HG02610 (cell line): ENCODE data around the gene NUP62.
"Not testable (repeated sequence)": the region's sequence is repeated elsewhere in the genome, so short reads cannot be mapped to it uniquely, and the experiment has no call there.

Source experiments
- ATAC-seq: cut with Tn5 transposase; IDR thresholded peaks from one replicate; pipeline ENCODE4 v1.9.1; 2021; ENCODE audit warnings: mild to moderate bottlenecking, moderate library complexity; ENCODE audit not compliant: unreplicated experiment

The NUP62 gene, protein sequence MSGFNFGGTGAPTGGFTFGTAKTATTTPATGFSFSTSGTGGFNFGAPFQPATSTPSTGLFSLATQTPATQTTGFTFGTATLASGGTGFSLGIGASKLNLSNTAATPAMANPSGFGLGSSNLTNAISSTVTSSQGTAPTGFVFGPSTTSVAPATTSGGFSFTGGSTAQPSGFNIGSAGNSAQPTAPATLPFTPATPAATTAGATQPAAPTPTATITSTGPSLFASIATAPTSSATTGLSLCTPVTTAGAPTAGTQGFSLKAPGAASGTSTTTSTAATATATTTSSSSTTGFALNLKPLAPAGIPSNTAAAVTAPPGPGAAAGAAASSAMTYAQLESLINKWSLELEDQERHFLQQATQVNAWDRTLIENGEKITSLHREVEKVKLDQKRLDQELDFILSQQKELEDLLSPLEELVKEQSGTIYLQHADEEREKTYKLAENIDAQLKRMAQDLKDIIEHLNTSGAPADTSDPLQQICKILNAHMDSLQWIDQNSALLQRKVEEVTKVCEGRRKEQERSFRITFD

DNA sequence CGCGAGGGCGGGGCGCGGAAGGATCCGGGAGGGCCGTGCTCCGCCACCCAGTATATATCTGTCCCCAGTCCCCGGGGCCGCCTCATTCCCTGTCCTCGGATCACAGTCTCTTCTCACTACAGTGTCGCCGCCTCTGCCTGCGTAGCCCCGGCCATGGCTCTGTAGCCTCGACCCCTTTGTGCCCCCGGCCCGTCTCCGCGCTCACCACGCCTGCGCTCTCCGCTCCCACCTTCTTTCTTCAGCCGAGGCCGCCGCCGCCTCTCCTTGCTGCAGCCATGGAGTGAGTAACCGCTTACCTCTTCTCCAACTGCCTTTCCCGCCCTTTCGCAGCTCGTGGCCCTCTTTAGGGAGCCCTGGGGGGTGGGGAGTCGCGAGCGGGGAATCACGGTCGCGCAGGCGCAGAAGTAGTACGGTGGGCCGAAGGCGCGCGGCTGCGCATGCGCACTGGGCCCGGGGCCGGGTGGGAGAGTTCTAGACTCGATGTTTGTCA, at the start of gene NUP62, which contains the start of gene ATF5:
Gene NUP62 (minus strand): TSS at position 384 of the 490 bp plus-strand sequence. CDS start 19,697 bp downstream, outside the sequence.
Gene ATF5 (plus strand): TSS at position 85 of the 490 bp plus-strand sequence. CDS start 1,646 bp downstream, outside the sequence.
- peak; percentile 55 for ATAC-seq

DNA sequence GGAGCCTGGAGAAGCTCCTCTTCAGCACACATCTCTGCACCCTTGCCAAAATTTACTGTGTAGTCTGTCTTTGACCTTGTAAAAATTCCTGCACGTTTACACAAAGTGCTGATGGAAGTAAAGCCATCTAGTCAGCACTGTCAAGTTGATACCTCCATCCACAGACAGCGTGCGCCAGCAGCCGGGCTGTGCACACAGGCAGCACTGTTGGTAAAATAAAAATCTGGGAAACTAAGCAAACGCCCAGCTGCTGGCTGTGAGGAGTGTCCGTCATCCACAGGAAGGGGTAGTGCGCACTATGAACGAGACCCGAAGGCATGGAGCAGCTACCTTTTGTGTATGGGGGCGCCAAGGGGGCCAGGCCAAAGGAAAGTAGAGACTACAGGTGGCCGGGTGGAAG, 49.0 kb upstream of the NUP62 start:
- no peak for ATAC-seq

DNA sequence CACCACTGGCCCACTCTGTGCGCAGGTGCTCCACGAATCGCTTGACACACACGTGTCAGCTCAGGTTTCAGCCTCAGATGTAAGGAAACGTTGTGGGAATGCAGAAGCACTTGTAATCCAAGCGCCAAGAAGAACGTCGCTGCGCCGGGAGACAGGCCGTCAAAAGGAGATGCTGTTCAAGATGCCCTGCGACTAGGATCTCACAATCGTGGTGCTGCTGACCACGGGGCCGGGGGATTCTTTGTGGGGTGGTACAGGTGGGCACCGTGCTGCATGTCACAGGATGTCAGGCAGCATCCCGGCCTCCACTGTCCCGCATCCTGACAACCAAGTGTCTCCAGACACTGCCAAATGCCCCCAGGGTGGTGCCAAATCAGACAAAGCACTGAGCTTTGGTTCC, 48.6 kb upstream of the NUP62 start:
- no peak for ATAC-seq

DNA sequence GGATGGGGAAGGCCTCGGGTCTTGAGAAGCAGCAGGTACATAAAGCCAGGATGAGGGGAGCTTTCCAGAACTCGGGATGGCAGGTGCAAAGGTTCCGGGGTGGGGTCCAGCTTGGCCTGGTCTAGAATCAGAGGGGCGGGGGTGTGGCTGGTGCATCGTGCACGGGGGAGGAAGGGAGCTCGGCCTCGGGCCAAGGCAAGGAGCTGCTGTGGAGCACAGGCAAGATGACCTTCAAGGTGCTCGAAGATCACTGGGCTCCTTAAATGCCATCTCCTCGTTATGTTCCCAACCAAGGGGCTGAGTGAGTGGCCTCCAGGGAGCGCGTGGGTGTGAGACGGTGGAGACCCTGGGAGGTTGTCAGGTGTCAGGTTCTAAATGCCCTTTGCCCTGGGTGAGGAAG, 47.8 kb upstream of the NUP62 start:
- no peak for ATAC-seq

DNA sequence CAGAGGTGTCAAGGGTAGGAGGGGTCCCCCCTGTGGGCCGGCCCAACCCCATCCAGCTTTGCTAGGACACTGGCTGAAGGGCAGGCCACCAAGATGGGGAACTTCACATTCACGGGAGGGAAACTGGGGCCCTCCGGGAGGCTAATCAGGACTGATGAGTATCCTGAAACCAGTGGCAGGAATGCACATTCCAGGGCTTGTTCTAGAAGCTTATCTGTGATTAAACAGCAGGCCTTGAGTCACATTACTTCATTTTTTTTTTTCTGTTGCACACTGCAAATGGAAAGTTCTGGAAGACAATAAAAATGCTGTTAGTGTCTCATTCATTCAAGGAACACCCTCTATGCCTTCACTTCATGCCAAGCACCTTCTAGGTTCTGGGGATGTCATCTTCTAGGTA, 47.2 kb upstream of the NUP62 start:
- no peak for ATAC-seq

DNA sequence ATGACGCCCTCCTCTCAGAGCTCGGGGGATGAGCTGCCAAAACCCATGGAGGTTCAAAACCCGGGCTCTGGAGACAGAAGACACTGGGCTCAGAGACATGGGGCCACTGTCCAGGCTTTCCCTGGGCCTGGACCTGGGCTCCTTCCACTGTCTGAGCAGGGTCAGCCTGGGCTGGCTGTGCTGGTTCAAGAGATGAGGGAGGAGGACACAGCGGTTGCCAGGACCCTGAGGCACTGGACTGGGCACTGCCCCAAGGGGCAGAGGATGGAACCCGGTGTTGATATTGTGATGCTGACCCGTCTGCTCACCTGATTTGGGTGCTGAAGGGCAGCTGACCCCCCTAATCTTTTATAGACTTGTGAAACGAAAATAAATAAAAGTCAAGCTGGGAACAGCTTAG, 45.7 kb upstream of the NUP62 start:
- no peak for ATAC-seq

DNA sequence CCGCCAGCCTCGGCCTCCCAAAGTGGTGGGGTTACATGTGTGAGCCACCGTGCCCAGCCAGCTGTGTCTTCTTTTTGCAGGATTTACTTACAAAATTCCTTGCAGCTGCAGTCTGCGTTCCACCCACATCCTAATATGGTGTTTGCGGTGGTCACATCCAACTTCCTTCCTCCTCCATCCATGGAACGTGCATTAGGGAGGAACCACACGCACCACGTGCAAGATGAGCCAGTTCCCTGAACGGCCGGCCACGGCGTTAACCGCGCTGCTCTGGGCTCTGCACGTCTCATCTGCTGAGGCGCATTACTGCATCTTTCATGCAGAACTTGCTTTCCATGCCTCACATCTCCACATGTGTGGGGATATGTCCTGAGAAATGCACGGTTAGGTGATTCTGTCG, 44.7 kb upstream of the NUP62 start:
- no peak for ATAC-seq

DNA sequence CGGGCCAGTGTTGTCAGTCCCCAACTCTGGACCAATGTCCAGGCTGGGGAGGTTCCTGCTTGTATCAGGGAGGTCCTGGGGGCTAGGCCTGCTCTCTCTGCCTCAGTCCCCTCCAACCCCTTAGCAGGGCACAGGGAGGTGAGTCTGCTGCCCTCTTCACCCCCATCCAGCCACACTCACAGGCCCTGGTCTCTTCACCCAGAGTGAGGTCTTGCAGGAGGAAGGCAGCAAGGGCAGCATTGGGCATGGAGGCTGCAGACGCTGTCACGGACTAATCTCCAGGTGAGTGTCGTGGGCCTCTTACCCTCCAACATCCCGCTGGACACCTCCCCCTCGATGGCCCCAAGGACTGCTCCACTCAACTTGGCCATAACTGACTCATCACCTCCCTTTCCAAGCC, 43.5 kb upstream of the NUP62 start:
- ATAC-seq, result no peak

DNA sequence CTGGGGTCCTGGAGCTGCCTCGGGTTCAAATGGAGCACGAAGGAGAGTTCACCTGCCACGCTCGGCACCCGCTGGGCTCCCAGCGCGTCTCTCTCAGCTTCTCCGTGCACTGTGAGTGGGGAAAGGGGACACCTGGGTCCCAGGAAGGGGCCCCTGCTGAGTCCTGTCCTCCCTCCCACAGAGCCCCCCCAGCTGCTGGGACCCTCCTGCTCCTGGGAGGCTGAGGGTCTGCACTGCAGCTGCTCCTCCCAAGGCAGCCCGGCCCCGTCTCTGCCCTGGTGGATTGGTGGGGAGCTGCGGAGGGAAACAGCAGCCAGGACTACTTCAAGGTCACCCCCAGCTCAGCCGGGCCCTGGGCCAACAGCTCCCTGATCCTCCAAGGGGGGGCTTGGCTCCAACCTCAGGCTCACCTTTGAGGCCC, 42.7 kb upstream of the NUP62 start:
- ATAC-seq, result no peak

DNA sequence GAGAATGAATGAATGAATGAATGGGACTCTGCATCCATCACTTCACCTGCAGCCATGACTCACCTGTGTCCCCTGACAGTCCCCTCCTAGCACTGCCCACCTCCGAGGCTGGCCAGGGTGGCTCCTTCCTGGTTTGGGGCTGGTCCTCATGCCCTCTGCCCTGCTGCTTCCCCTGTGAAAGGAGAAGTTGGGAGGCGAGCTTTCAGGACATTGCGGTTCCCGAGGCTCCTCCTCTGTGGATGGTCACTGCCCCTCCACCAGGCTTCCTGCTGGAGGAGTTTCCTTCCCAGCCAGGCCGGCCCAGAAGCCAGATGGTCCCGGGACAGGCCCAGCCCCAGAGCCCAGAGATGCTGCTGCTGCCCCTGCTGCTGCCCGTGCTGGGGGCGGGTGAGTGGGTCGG, 40.1 kb upstream of the NUP62 start:
- not testable (repeated sequence) for ATAC-seq

DNA sequence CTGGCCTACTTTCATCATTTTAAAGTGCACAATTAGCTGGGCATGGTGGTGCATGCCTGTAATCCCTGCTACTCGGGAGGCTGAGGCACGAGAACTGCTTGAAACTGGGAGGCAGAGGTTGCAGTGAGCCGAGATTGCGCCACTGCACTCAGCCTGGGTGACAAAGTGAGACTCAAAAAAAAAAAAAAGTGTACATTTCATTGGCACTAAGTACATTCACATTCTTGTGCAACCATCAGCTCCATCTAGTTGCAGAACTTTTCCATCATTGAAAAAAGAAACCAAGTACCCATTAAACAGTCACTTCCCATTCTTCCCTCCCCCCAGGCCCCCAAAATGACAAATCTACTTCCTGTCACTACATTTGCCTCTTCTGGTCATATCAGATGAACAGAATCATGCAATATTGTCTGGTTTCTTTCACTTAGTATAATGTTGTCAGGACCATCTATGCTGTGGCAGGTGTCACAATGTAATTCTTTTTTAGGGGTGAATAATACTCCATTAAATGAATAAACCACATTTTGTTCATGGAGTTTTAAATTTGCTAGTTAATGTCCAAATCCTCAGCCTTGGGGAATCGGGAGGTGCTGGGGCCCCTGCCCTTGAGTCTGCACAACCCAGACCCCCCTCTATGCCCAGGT, 39.1 kb upstream of the NUP62 start:
- no peak for ATAC-seq

DNA sequence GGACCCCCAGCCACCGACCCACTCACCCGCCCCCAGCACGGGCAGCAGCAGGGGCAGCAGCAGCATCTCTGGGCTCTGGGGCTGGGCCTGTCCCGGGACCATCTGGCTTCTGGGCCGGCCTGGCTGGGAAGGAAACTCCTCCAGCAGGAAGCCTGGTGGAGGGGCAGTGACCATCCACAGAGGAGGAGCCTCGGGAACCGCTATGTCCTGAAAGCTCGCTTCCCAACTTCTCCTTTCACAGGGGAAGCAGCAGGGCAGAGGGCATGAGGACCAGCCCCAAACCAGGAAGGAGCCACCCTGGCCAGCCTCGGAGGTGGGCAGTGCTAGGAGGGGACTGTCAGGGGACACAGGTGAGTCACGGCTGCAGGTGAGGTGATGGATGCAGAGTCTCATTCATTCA, 31.7 kb upstream of the NUP62 start, which contains the start of gene SIGLEC11:
Gene SIGLEC11 (minus strand): TSS at position 193 of the 400 bp plus-strand sequence. CDS start 91 bp downstream, at position 102.
- ATAC-seq, result not testable (repeated sequence)

DNA sequence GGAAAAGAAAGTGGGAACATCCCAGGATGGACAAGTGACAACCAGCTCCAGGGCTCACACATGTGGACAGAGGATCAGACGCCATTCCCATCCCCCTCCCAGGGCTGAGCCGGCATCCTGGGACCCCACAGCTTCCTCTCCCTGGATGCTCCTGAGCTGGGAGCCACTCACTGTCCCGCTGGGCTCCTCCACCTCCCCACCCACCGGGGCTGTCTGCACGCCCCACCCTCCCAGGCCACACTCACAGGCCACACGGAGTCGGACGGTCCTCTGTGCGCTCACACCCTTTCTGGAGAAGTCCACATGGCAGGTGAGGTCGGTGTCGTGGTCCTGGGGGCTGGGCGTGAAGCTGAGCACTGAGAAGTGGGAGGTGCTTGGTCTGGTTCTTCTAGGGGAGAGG, 30.6 kb upstream of the NUP62 start:
- ATAC-seq, result not testable (repeated sequence)

DNA sequence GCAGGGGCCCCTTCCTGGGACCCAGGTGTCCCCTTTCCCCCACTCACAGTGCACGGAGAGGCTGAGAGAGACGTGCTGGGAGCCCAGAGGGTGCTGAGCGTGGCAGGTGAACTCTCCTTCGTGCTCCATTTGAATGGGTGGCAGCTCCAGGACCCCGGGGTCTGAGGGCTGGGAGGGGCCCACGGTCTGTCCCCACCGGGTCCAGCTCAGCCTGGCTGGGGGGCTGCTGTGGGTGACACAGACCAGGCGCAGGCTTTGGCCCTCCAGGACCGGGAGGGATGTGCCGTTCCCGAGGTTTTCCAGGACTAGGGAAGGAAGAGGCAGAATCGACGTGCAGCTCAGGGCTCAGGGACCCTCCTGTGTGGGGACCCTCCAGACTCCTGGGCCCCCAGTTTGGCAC, 29.3 kb upstream of the NUP62 start:
- not testable (repeated sequence) for ATAC-seq

DNA sequence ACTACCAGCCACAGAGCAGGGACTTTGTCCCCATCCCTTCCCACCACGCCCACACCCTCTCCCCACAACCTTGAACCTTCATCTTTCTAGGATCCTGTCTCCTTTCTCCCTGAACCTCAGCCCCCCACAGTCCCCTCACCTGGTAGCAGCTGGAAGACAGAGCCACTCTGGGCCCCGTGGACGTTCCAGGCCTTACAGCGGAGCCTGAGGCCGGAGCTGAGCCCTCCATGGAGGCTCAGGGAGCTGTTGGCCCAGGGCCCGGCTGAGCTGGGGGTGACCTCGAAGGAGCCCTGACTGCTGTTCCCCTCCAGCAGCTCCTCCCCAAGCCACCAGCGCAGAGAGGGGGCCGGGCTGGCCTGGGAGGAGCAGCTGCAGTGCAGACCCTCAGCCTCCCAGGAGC, 28.8 kb upstream of the NUP62 start:
- ATAC-seq, result not testable (repeated sequence)

DNA sequence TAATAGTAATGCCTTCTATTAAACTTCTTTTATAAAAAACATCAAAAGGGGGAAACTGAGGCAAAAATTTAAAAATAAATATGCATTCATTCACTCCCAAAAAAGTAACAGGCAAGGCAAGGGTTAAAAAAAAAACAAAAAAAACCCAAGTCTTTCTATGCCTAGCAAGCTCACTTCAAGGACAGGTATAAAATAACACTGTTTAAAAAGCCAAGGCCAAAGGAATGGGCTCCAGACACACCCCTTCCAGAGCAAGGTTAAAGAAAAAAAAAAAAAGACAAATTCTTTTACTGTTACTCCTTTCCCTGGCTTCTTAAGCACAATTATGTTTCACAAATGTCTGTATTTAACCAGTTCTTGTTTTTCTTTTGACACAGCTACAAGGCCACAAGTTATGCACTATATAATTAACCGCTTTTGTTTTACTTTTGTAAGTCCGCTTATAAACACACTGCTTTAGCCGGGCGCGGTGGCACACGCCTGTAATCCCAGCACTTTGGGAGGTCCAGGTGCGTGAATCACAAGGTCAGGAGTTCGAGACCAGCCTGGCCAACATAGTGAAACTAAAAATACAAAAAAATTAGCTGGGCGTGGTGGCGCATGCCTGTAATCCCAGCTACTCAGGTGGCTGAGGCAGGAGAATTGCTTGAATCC, 28.1 kb upstream of the NUP62 start:
- no peak for ATAC-seq

DNA sequence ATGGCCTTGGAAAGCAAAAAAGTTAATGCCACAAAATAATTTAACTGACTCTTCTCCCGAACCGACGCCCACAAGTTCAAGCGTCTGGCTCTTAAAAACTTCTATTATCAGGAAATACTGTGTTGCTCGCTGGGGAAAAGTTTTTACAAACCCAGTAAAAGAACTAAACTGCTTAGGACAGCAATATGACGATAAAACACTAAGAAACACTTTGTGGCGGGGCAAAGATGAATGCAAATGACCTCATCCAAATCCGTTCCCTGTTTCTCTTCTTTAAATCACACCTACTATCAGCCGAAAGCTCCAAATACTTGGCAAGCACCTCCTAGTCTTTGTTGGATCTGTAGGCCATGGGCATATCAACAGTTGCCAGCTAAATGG, 26.8 kb upstream of the NUP62 start:
- no peak for ATAC-seq

DNA sequence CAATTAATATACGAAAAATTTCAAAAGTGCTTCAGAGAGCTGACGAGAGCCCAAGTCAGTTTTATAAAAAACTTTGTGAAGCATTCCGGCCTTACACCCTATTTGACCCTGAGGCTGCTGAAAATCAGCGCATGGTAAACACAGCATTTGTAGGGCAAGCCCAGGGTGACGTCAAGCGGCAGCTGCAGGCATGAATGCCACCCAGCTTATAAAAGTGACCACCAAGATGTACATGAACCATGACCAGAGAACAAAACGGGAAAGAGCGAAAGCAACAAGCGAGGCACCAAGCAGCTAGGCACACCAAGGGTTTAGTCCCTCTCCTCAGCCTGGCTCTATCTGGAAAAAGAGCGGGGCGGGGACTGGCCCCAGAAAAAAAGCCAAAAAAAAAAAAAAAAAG, 25.6 kb upstream of the NUP62 start:
- ATAC-seq, result no peak

DNA sequence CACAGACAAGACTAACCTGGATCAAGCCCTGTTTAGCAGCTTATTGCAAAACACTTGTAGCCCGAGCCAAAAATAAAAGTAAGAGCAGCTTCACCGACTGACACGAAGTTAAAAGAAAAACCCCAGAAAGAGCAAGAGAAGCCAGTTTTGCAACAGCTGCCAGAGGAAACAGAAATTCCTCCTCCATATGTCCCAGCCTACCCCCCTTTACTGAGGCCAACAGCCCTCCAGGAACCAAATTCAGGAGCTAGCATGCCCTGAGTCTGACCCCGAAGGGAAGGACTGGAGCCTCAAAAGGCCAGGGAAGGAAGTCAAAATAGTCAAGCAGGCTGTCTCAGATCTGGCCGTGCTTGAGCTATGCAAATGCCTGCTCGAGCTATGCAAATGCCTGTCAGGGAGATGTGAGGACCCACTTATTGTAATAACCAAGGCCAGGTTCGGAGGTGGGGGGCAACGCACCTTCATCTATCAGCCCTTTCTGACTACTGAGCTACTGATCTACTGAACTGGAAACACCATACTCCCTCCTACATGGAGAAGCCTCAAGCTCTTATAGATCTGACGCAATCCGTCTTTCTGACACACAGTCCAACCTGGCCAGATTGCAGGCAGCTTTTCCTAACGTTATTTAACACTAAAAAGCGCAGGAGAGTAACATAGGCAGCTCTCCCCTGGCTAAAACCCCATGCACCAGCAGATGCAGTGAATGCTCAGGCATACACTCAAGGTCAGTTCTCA, 25.0 kb upstream of the NUP62 start:
- no peak for ATAC-seq

DNA sequence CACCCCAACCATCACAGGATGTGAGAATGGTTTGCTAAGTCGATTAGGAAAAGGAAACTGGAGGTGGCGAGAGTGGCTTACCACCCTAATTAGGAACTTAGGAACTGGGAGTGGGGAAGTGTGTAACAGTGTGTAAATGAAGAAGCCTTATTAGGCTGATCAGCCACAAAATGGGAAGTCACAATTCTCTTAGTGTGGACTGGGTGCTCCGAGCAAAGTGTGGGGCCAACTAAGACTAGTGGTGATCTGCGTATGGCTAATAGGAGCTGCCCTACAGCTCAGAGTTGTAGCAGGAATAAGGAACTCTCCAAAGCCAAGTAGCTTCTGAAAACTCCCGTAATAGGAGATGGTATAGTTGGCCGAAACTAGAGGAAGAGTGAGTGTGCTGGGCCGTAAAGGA, 24.1 kb upstream of the NUP62 start:
- ATAC-seq, result no peak

DNA sequence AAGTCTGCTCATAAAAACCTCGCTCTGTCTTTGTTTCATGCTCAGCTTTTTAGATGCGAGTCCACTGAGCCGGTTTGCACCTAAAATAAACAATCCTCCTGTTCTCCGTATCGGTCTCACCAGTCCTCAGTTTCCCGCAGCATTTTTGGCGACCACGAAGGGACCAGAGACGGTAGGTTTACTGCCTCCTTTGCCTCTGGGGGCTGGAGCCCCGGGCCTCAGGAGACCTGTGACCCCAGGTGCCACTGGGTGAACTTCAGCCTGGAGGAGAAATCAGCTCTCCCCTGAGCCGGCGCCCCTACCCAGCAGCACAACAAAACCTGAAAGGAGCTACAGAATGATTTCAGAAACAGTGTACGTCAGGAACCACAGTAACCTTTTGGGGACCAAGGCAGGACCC, 23.6 kb upstream of the NUP62 start:
- ATAC-seq, result no peak
